NCI-H1694 (cell line): ENCODE results near the gene CDKL5.
"Not testable (repeated sequence)": the region's sequence is repeated elsewhere in the genome, so short reads cannot be mapped to it uniquely, and the experiment has no call there.

Source experiments
- DNase-seq: peaks from one replicate; lab custom pipeline; 2025; lab: John Stamatoyannopoulos, UW

Gene CDKL5

DNA sequence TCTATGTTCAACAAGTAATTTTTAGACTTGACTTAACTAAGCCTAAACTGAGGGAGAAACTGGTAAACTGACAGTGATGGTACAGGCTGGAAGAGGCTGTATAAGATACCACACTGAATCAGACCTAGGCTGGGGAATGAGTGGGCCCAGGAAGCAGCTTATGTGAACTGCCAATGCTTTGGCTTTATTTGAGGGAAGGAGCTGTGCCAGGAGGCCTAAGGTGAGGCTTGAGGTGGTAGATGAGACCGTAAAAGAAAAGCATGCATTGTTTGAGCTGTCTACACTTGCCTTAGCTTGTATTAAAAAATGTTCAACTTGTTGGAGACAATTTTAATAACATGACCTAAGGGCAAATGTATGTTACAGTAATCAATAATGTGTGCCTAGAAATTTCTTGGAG lies 150.3 kb downstream of the CDKL5 start:
- no peak for DNase-seq

DNA sequence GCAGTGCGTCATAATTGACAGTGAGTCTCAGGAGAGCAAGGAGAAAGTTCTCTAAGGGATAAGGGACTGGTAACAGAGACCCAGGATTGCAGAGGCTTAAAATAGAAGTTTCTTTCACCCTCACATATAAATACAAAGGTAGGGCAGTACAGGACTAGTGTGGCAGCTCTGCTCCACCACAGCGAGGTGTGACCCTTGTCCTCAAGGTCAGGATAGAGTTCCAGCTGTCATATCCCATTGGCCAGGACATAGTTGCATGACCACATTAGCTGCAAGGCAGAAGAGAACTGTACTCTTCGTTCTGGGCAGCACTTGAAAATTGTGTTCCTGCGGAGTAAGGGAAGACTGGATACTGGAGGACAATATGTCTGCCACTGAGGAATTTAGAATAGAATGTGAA lies 152.0 kb downstream of the CDKL5 start:
- DNase-seq = no peak

DNA sequence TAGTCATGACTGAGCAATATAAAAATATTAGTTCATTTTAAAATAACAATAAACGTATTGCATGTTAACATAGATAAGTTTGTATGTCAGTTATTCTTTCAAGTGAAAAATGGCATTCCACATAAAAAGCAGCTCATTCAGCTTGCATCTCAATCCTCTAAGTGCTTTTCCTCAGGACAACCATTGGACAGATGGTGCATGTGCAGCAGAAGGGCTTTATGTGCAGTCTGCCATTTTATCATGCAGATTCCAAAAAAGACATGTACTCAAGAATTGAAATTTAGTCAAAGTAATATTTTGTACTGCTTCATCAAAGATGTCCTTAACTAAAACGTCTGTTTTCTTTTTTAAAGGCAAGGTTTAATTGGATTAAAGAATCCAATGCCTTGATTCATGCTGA lies 153.1 kb downstream of the CDKL5 start:
- DNase-seq = no peak

DNA sequence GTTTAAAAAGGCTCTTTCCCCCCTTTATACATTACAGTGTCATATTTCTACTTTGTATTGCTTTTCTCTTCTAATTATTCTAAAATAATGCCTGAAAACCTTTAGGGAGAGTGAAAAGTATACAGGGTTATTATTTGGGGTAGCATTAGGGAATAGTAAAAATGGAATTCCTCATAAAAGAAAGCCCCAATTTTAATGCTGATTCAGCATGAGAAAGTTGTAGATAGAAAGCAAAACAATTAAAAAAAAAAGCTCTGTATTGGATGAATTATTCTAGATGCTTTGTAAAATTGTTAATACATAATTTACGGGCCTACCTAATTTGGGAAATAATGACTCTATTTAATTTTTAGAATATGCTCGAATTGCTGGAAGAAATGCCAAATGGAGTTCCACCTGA lies 154.1 kb downstream of the CDKL5 start:
- no peak for DNase-seq

DNA sequence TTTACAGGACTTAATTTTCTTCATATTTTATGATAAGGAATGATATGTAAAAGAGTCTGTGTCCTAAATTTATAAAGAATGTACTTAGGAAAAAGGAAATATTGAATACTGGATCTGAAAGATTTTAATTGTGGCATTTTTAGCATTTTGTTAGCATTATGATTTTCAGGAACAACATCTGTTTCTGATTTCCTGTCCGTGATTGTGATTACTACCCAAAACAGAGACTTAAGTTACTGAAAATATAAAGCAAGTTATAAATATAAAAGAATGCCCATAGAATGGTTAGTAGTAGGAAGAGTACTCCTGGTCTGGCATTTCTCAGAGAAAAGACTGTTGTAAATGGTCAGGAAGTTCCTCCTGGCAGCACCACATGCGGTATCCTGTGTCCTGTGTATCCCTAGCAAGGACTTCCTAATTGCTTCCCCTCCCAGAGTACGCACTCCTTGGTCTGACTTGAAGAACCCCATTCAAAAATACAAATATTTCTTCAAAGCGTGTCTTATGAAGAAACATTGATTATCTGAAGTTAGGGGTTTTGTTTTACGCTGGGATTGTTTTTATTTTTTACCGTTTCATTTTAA lies 157.6 kb downstream of the CDKL5 start:
- DNase-seq = no peak

DNA sequence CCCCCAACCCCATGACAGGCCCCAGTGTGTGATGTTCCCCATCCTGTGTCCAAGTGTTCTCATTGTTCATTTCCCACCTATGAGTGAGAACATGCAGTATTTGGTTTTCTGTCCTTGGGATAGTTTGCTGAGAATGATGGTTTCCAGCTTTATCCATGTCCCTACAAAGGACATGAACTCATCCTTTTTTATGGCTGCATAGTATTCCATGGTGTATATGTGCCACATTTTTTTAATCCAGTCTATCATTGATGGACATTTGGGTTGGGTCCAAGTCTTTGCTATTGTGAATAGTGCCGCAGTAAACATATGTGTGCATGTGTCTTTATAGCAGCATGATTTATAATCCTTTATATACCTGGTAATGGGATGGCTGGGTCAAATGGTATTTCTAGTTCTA lies 163.9 kb downstream of the CDKL5 start:
- DNase-seq = not testable (repeated sequence)

DNA sequence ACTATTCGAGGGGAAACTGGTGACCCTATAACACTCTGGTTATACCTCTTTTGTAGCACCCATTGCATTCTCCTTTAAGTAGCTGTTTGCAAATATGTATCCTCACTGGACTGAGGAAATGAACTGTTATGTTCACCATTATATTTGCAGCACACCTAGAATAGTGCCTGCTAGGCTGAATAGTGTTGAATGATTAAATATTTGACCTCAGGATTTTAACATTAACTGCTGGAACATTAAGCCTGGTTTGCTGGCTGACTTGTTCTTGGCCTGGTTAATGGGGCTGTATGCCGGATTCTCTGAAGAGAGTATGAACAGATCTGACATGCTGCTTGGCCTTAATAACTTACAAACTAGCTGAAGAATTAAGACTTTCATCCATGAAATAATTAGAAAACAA lies 166.4 kb downstream of the CDKL5 start:
- DNase-seq = no peak

DNA sequence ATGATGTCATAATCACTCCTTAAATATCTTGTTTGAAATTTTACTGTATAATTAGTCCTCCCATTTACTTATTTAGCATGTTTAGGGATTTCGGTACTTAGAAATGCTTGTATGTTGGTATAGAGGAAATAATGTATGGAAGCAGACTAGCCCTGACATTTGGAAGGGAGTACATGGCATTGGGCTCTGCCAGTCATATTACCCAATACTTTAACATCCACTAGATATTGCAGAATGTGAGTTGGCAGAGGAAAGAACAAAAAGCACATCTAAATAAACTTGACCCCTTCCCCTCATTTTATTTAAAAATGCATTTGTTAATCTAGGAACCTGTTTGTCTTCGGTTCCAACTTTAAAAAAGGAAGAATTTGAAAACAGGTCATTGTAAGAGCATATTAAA lies 168.7 kb downstream of the CDKL5 start:
- DNase-seq = no peak

DNA sequence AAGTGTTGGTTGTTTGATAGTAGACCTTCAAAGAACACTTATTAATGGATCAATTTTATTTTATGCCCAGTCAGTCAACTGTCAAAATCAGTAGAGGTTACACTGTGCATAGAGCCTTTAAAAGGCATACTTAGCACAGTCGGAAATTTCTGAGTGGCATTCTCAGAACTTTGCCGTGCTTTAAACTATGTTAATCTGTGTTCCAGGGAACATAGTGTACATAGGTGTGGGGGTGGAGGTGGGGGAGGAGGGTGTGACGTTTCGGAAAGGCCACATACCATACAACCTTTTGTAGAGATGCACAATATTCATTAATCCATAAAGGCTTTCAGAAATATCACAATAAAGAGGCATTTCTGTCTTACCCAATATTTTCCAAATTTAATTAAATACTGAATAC lies 170.7 kb downstream of the CDKL5 start:
- DNase-seq = no peak

DNA sequence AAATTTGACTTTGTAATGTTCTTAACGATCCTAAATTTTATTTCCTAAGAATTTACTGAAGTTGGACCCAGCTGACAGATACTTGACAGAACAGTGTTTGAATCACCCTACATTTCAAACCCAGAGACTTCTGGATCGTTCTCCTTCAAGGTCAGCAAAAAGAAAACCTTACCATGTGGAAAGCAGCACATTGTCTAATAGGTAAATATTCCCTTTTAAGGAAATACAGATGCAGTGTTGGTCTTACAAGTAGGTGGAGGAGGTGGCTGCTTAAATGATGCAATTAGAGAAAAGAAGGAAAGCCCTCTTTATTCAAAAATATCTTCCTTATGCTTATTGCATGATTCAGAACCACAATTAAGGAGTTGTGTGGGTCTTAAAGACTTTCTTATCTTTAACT lies 173.0 kb downstream of the CDKL5 start:
- DNase-seq = no peak

DNA sequence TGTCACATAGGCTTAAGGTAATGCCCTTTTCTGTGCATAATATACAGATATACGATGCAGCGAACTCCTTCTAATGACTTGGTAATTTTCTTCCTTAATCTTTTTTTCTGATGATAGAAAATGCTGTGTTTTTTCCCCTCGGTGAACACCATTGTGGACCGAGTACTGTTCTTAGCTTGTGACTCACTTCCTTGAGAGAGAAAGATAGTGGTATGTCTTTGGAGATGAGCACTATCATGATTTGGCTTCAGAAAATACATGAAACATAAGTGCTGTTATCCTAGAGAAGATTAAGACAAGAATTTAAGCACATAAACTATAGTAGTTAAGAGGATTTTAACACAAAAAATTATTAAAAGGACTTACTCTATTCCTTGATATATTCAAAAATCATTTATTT lies 182.6 kb downstream of the CDKL5 start:
- no peak for DNase-seq

DNA sequence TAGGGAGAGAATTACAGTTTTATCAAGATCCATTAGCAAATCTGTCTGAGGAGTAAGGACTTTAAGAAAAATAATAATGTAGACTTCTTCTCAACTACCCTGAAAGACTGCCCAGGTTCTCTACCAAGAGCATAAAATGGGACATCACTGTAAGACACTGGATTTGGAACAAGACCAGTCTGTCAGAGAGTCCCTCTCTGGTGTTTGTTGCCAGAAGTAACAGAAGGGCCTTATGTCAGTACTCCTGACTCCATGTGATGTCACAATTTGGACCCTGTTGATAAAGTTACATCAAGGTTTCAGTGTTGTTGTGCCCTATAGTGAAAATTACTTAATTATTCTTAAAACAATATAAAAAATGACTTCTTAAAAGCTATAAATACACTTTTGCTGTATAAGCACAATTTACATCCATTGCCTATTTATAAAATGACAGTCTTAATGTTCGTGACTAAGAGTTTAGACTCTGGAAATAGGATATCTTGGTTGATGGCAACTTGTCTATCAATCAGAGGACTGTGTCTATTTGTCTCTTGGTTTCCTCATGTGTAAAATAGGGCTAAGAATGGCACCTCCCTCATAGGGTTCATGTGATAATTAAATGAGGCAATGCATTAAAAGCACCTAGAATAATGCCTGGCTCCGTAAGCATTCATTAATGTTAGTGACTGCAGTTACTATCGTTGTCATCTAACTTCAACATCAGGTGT lies 188.7 kb downstream of the CDKL5 start:
- no peak for DNase-seq

DNA sequence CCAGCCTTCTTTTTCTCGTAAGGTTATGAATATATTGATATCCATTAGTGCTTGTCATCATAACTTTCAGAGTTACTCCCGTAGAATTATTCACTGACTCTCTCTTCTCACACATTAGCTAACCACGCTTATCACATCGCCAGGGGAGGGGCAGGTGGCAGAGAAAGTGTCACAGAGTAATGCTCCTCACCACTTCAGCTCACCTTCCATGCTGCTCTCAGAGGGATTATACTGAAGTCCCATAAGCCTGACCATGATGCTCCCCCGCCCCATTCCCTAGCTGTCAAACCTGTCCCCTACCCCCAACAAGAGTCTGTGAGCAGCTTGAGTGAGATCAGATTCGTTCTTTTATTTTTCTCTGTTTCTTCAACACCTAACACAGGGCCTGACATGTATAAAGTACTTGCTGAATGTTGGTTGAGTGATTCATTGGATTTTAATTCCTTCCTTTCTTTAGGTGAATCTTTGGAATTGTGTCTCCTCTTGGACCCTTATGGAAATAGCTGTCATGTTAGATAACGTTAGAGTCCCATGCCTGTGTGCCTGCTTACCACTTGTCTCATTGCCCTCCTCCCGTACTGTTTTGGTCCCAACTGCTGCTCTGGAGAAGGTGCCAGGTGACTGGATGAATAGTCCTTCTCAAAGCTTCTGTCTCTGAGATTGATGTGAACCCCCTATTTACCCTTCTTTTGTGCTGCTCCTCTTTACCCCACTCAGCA lies 191.4 kb downstream of the CDKL5 start:
- no peak for DNase-seq

DNA sequence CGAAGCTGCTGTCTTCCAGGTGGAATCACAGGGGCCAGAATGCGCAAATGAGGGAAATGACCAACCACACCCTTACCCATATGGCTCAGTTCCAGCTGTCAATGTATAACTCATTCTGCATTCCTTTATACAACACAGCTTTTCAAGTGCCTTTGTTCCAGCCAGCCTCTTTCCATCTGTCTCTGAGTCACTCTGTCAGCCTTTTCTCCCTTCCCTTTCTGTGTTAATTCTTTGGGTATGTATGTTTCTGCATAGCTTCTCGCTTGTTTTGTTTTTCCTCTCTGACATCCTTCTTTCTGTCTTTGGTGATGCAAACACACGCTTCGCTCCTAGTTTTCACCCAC lies 192.0 kb downstream of the CDKL5 start:
- DNase-seq = no peak

DNA sequence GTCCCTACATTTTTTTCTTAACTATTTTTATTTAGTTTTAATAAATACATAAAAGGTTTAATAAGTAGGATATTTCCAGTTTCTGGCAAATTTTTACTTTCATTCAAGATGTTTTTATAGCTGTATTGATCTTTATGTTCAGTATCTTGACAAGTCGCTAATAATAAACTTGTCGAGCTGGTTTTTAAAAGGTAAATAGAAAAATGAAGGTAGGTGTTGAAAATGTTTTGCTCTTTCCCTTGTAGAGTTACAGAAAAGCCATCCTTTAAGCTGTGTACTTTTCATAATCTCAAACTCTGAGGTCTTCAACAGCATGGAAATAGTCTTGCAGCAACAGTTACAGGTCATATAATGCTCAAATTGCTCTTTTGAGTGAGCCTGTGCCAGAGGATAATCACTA lies 193.9 kb downstream of the CDKL5 start:
- DNase-seq = no peak

DNA sequence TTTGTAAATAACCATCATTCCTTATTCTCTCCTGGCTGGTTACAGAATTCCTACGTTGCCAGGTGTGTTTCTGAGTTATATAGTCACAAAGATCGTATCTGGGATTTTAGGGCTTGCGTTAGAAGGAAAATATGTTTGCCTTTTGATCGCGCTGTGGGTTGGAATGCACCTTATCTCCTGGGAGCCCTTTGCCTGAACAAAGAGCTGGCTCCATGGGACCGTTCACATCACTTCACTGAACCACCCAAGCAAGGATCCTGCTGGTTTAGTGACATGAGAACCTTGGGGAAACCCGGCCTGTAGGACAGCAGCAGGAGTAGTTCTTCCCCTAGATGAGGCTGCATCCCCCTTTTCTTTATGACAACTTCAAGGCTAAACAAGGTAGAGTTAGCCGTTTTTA lies 194.9 kb downstream of the CDKL5 start:
- no peak for DNase-seq

DNA sequence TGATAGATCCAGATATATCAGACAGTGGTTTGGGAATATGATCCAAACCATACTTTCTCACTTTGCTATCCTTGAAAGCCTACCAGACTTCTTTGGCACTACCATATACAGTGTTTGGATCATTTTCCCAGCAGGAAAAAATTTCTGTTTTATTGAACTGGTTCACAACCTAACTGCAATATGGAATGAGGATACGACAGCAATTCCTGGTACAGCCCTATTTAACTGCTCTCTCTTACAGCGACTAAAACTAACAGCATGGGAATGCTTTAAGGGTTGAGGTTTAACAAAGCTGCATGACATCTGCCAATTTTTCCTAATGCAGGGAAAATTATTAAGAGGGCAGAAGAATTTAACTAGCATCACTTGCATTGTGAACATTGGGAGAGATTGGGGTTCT lies 199.2 kb downstream of the CDKL5 start:
- no peak for DNase-seq

DNA sequence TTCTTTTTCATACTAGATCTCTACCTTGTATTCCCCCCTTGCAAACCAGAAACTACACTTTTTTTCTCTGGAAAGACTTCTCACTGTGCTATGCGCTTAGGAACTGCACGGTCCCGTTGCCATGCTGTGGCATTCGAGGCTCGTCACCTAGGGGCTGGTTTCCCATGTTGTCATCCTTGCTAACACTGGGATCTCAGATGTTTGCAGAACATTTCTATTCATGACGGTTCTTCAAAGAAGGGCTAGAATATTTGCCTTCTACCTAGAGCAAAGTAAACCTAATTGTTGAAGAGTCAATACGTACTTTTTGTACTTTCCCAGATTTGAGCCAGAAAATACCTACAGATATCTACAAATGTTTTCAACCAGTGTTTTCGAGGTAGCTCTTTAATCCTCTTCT lies 205.5 kb downstream of the CDKL5 start:
- DNase-seq = no peak

DNA sequence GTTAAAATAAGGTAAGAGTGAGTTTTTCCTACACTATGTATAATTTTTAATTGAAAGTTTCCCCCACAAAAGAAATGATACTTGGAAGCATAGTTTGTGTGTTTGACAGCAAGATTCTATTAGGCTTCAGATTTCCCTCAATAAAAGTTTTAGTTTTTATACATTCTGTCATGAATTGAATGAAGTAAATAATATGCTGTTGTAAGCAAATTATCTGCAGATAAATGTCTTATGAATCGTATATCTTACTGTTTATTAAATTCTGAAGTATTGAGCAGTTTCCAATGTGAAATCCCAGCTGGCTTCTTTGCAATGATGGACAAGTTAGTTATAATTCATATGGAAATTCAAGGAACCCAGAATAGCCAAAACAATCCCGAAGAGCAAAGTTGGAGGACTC lies 213.0 kb downstream of the CDKL5 start:
- DNase-seq = no peak

DNA sequence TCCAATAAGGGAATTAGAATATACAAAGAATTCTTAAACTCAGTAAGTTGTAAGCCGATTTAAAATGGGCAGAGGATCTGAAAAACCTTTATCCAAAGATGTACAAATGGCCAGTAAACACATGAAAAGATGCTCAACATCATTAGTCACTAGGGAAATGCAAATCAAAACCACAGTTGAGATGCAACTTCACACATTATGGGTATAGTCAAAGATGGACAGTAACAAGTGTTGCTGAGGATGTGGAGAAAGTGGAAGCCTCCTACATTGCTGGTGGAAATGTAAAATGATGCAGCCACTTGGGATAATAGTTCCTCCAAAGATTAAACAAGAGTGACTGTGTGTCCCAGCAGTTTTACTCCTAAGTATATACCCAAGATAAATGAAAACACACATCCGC lies 213.9 kb downstream of the CDKL5 start:
- no peak for DNase-seq

DNA sequence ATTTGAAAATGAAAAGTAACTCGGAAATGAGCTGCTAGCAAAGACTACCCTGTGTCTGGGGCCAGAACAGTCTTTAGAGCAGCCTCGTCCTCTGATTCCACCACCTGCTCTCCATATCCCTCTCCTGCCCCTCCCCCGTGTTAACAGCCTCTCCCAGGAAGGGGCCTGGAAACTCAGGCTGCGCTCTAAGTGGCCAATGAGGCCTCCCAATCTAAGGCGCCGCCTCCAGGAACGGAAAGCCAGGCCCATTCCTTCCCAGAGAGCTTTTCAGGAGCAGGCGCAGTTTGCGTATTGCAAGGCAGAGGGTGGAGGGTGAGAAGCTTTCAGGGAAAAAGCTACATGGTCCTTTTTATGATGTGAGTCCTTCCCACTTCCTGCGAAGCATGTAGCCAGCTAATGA lies 215.3 kb downstream of the CDKL5 start:
- DNase-seq = no peak

DNA sequence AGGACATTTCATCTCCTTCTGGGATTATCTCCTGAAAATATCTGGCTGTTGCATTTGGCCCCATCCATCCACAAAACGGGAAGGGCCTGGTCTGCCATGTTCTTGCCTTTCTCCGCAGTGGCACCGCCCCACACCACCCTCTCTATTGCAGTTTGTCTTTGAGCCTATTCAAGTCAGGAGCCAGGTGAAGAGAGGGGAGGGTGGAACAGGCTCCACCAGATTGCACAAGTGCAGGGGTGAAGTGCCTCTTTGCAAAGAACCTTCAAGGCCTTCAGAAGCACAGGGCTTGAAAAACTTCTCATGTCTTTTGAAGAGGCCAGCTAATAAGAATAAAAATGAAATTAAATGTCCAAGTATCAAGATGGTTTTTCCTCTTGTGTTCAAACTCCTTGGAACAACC lies 217.8 kb downstream of the CDKL5 start:
- DNase-seq = no peak

DNA sequence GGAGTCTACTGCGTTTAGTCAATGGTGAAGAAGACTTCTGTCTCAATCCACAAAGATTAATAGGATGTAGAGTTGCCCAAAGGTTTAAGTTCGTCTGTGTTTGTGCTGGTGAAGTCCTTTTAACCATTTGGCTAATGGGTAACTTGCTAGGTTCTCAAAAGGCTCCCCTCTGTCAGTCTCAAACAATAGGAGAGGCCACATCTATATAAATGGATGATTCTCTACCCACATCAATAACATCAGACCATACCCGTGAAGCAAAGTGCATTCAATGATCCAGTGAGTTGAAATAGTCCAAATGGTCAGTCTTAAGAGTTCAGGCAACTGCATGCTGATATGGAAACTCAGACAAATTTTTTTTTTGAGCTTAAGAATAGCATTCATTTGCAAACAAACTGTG lies 218.4 kb downstream of the CDKL5 start:
- no peak for DNase-seq

DNA sequence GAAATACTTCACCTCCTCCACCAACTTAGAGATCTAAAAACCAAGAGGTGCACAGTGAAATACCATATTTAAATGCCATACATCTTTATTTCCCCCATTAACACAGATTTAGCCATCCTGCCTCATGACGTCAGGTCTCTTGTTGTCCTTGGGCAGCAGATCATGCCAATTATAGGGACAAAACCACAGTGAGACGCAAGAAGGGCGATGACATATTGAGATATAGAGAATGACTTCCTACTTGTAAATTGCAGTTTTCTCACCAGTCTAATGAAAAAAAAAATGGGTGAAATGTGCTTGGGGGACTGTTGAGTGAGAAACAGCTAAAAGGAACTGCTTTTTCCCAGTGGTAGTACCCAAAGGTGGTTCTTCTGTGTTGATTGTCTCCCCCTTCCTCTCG lies 222.2 kb downstream of the CDKL5 start:
- DNase-seq = no peak
